Muscle of leg (tissue), 11 donors: Measurements from ENCODE around the gene UBC. TPM values are rescaled to one million over a fixed set of nuclear protein-coding genes. Genes with fewer than 3 reads are reported as not detected.
"Not testable (repeated sequence)": the region's sequence is repeated elsewhere in the genome, so short reads cannot be mapped to it uniquely, and the experiment has no call there.

Source experiments
- DNase-seq: peaks from one replicate; pipeline ENCODE4 v3.0.0; 2013
- H3K27ac ChIP-seq: one replicate; pipeline ENCODE4 v1.5.1; 2013; ENCODE audit warnings: mild to moderate bottlenecking, low read length, control low read depth
- H3K27me3 ChIP-seq: one replicate; pipeline ENCODE4 v1.6.1; 2013; ENCODE audit warnings: low read length; ENCODE audit not compliant: control insufficient read depth, insufficient read depth
- H3K36me3 ChIP-seq: one replicate; pipeline ENCODE4 v1.6.1; 2013; ENCODE audit warnings: low read length; ENCODE audit not compliant: control insufficient read depth, insufficient read depth
- H3K4me1 ChIP-seq: one replicate; pipeline ENCODE4 v1.6.1; 2013; ENCODE audit warnings: low read length; ENCODE audit not compliant: control insufficient read depth, insufficient read depth
- H3K4me3 ChIP-seq: one replicate; pipeline ENCODE4 v1.5.1; 2013; ENCODE audit warnings: low read length, control low read depth
- H3K9me3 ChIP-seq: replicated peaks from 2 replicates; pipeline ENCODE4 v1.6.1; 2013; ENCODE audit warnings: low read depth, low read length; ENCODE audit not compliant: control insufficient read depth
- WGBS: methylation state at CpG from one replicate; pipeline ENCODE4 v1.1.5; 2013; ENCODE audit warnings: missing lambda C conversion rate; ENCODE audit not compliant: insufficient coverage; 5-methylcytosine and 5-hydroxymethylcytosine counted together
- polyA plus RNA-seq, 8 donors: library from polyadenylated mRNA; unstranded; fragments of 120-200 nt; gene quantifications; one replicate each; pipeline versions ENCODE4 v1.2.1 to v1.2.3, GENCODE V29; 2013; ENCODE audit warnings: inconsistent platforms in 1 of 8, low replicate concordance in 1 of 8; ENCODE audit not compliant: insufficient read length in 8 of 8, insufficient read depth in 1 of 8
- total RNA-seq: library from RNA; stranded (reverse); fragments of 120-200 nt; gene quantifications from one replicate; pipeline ENCODE4 v1.2.4, GENCODE V29; 2013

UBC gene
- total and polyA plus RNA-seq, 9 donors, result 692 to 1,042 (median 818) TPM

- DNase-seq, result peak; percentile 92
- H3K27ac ChIP-seq, result peak overlapping the region; percentile 98
- peaks cover 7% of the 10 kb centered on the region for H3K36me3 ChIP-seq
- peak overlapping the region; percentile 42 for H3K4me3 ChIP-seq
- no peaks in the 10 kb centered on the region for H3K27me3 ChIP-seq
- no CpG with 5 or more reads among the region's 14 CpGs for WGBS
- H3K9me3 ChIP-seq, result no peaks in the 10 kb centered on the region
- H3K4me1 ChIP-seq, result peaks cover 16% of the 10 kb centered on the region
These were observed 24.6 kb upstream of the UBC start for GRCh38 chr12:124939079-124939420.

GRCh38 chr12:124938587-124938986 lies 24.1 kb upstream of the UBC start:
- peak; percentile 50 for DNase-seq
- H3K9me3 ChIP-seq, result no peaks in the 10 kb centered on the region

GRCh38 chr12:124938108-124938507 lies 23.7 kb upstream of the UBC start:
- no peak overlapping the region for H3K27ac ChIP-seq
- H3K9me3 ChIP-seq, result no peaks in the 10 kb centered on the region
- peaks cover 2% of the 10 kb centered on the region for H3K36me3 ChIP-seq
- DNase-seq, result no peak
- H3K4me3 ChIP-seq, result no peak overlapping the region
- peaks cover 16% of the 10 kb centered on the region for H3K4me1 ChIP-seq
- 56% methylated on average over 3 of the region's 5 CpGs for WGBS
- no peaks in the 10 kb centered on the region for H3K27me3 ChIP-seq

More at GRCh38 chr12:124938587-124938986, 24.1 kb upstream of the UBC start:
- Histone ChIP-seq H3K36me3 (peaks cover 6% of the 10 kb centered on the region), H3K27ac (peak overlapping the region; percentile 98), H3K4me3 (peak overlapping the region; percentile 42), H3K4me1 (peaks cover 16% of the 10 kb centered on the region), H3K27me3 (no peaks in the 10 kb centered on the region)
- no CpG with 5 or more reads among the region's 6 CpGs for WGBS

GRCh38 chr12:124931528-124931927 lies 17.1 kb upstream of the UBC start:
- WGBS, result no CpG with 5 or more reads among the region's 9 CpGs
- not testable (repeated sequence) for DNase-seq

GRCh38 chr12:124930586-124930985 lies 16.1 kb upstream of the UBC start:
- Histone ChIP-seq H3K4me3 (no peak overlapping the region), H3K9me3 (no peaks in the 10 kb centered on the region), H3K27ac (no peak overlapping the region), H3K27me3 (peaks cover 3% of the 10 kb centered on the region), H3K4me1 (peaks cover 11% of the 10 kb centered on the region), H3K36me3 (no peaks in the 10 kb centered on the region)
- DNase-seq, result no peak

More at GRCh38 chr12:124931528-124931927, 17.1 kb upstream of the UBC start:
- not testable (repeated sequence) for H3K9me3 ChIP-seq, H3K27me3 ChIP-seq, H3K27ac ChIP-seq, H3K36me3 ChIP-seq, H3K4me3 ChIP-seq
- H3K4me1 ChIP-seq, result peaks cover 11% of the 10 kb centered on the region

GRCh38 chr12:124929649-124930419 lies 15.4 kb upstream of the UBC start:
- Histone ChIP-seq H3K27ac (no peak overlapping the region), H3K27me3 (peaks cover 3% of the 10 kb centered on the region)

GRCh38 chr12:124928912-124929530 lies 14.6 kb upstream of the UBC start:
- no peak overlapping the region for H3K4me3 ChIP-seq
- no peak for DNase-seq
- H3K9me3 ChIP-seq, result no peaks in the 10 kb centered on the region
- peak overlapping the region; percentile 99 for H3K27ac ChIP-seq
- 78% methylated on average over 10 of the region's 11 CpGs for WGBS
- no peaks in the 10 kb centered on the region for H3K36me3 ChIP-seq
- peaks cover 3% of the 10 kb centered on the region for H3K27me3 ChIP-seq
- H3K4me1 ChIP-seq, result peaks cover 11% of the 10 kb centered on the region

More at GRCh38 chr12:124929649-124930419, 15.4 kb upstream of the UBC start:
- H3K4me1 ChIP-seq, result peaks cover 11% of the 10 kb centered on the region
- no peak for DNase-seq
- H3K4me3 ChIP-seq, result no peak overlapping the region
- 70% methylated on average over 4 of the region's 9 CpGs for WGBS
- H3K9me3 ChIP-seq, result no peaks in the 10 kb centered on the region
- no peaks in the 10 kb centered on the region for H3K36me3 ChIP-seq

- WGBS, result 5% methylated on average over 28 of the region's 36 CpGs
- peaks cover 11% of the 10 kb centered on the region for H3K4me1 ChIP-seq
- H3K4me3 ChIP-seq, result peak overlapping the region; percentile 88
- H3K27ac ChIP-seq, result peak overlapping the region; percentile 99
- no peaks in the 10 kb centered on the region for H3K36me3 ChIP-seq
- H3K27me3 ChIP-seq, result peaks cover 3% of the 10 kb centered on the region
- no peaks in the 10 kb centered on the region for H3K9me3 ChIP-seq
- DNase-seq, result peak; percentile 84
These were observed 13.9 kb upstream of the UBC start for GRCh38 chr12:124928095-124928911.

- Histone ChIP-seq H3K27ac (peak overlapping the region; percentile 99), H3K4me1 (peaks cover 11% of the 10 kb centered on the region), H3K27me3 (peaks cover 3% of the 10 kb centered on the region), H3K36me3 (no peaks in the 10 kb centered on the region), H3K4me3 (peak overlapping the region; percentile 88), H3K9me3 (no peaks in the 10 kb centered on the region)
- peak; percentile 95 for DNase-seq
- under 1% methylated on average over 25 of the region's 45 CpGs for WGBS
These were observed 13.0 kb upstream of the UBC start for GRCh38 chr12:124927201-124928094.
